ENCODE measurements around the gene ZCCHC7.
A peak's percentile ranks its signal among the peaks of the same experiment; 100 is the strongest.
"Not testable (repeated sequence)": the region's sequence is repeated elsewhere in the genome, so short reads cannot be mapped to it uniquely, and the experiment has no call there.

The ZCCHC7 gene

GRCh38 chr9:37105234-37105633 is 15.1 kb upstream of the ZCCHC7 start:
- H3K4me3 ChIP-seq (replicated peaks; ENCODE audit: low read depth, low read length) = no peak overlapping the region
- DNase-seq (ENCODE audit: extremely low read depth, low read depth) = peak; percentile 85
- TF ChIP-seq CTCF (IDR thresholded peaks at IDR 0.05; ENCODE audit: low read depth, low read length, missing control alignments) = no peak

GRCh38 chr9:37107701-37108100 is 12.7 kb upstream of the ZCCHC7 start:
- no peak for DNase-seq (ENCODE audit: extremely low read depth, low read depth)
- H3K4me3 ChIP-seq (replicated peaks; ENCODE audit: low read depth, low read length) = no peak overlapping the region
- TF ChIP-seq CTCF (IDR thresholded peaks at IDR 0.05; ENCODE audit: low read depth, low read length, missing control alignments) = no peak

GRCh38 chr9:37114442-37114841 is 5.9 kb upstream of the ZCCHC7 start:
- not testable (repeated sequence) for DNase-seq (ENCODE audit: extremely low read depth, low read depth); H3K4me3 ChIP-seq (replicated peaks; ENCODE audit: low read depth, low read length)

- no peak for DNase-seq (ENCODE audit: extremely low read depth, low read depth)
- no peak for TF ChIP-seq CTCF (IDR thresholded peaks at IDR 0.05; ENCODE audit: low read depth, low read length, missing control alignments)
Observed at GRCh38 chr9:37117956-37118355, 2.4 kb upstream of the ZCCHC7 start.

GRCh38 chr9:37119360-37119759 is 1.0 kb upstream of the ZCCHC7 start:
- DNase-seq (ENCODE audit: extremely low read depth, low read depth) = no peak
- no peak overlapping the region for H3K4me3 ChIP-seq (replicated peaks; ENCODE audit: low read depth, low read length)
- TF ChIP-seq CTCF (IDR thresholded peaks at IDR 0.05; ENCODE audit: low read depth, low read length, missing control alignments) = no peak

More at GRCh38 chr9:37117956-37118355, 2.4 kb upstream of the ZCCHC7 start:
- no peak overlapping the region for H3K4me3 ChIP-seq (replicated peaks; ENCODE audit: low read depth, low read length)

- peak overlapping the region; percentile 82 for H3K4me3 ChIP-seq (replicated peaks; ENCODE audit: low read depth, low read length)
Observed at GRCh38 chr9:37120843-37121335, 515 bp downstream of the ZCCHC7 start.

GRCh38 chr9:37121881-37122280 is 1.5 kb downstream of the ZCCHC7 start:
- DNase-seq (ENCODE audit: extremely low read depth, low read depth) = no peak
- peak overlapping the region; percentile 82 for H3K4me3 ChIP-seq (replicated peaks; ENCODE audit: low read depth, low read length)
- TF ChIP-seq CTCF (IDR thresholded peaks at IDR 0.05; ENCODE audit: low read depth, low read length, missing control alignments) = no peak

More at GRCh38 chr9:37120843-37121335, 515 bp downstream of the ZCCHC7 start:
- not testable (repeated sequence) for DNase-seq (ENCODE audit: extremely low read depth, low read depth)

GRCh38 chr9:37126214-37126788 is 5.9 kb downstream of the ZCCHC7 start:
- no peak for DNase-seq (ENCODE audit: extremely low read depth, low read depth)
- no peak for TF ChIP-seq CTCF (IDR thresholded peaks at IDR 0.05; ENCODE audit: low read depth, low read length, missing control alignments)
- H3K4me3 ChIP-seq (replicated peaks; ENCODE audit: low read depth, low read length) = no peak overlapping the region
